ENCODE measurements around the gene MDH2.
"Not testable (repeated sequence)": the region's sequence is repeated elsewhere in the genome, so short reads cannot be mapped to it uniquely, and the experiment has no call there.

Gene MDH2

DNA sequence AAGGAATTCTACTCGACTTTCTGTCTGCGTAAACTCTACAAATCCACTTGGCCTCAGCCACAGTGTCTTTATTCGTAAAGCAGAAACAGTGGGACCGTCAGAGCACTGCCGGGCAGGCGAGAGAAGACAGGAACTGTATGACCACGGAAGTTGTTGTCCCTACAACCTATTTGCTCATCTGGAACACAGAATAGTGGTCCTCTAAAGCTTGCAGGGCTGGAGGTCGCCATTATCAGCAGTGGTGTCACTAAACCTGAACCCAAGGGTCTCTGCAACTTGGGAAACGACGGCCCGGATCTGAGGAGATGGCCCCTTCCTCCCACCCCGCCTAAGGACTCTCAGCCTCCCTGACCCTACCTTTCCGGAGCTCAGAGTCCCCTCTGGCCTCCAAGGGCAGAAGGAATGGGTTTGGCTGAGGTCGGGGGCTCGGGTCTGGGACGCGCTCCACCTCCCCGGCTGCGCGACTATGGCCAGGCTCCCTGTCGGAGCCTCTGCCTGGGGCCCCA is 548 bp upstream of the MDH2 start:
- H3K27me3 ChIP-seq (replicated peaks; ENCODE audit: control insufficient read depth, insufficient read depth, low read length, poor library complexity, severe bottlenecking) = no peaks in the 10 kb centered on the region
- H3K4me1 ChIP-seq (ENCODE audit: control insufficient read depth, insufficient read depth, low read length, poor library complexity, severe bottlenecking) = peaks cover 3% of the 10 kb centered on the region
- no peak for DNase-seq
- H3K9me3 ChIP-seq (ENCODE audit: control insufficient read depth, low read length) = no peaks in the 10 kb centered on the region
- peaks cover 4% of the 10 kb centered on the region for H3K36me3 ChIP-seq (ENCODE audit: control insufficient read depth, insufficient read depth, low read length)
- peak overlapping the region; percentile 91 for H3K4me3 ChIP-seq (ENCODE audit: insufficient read depth, low read depth, low read length, poor library complexity, severe bottlenecking)
- peak overlapping the region; percentile 80 for H3K27ac ChIP-seq (ENCODE audit: insufficient read depth, low read length, poor library complexity, severe bottlenecking)

DNA sequence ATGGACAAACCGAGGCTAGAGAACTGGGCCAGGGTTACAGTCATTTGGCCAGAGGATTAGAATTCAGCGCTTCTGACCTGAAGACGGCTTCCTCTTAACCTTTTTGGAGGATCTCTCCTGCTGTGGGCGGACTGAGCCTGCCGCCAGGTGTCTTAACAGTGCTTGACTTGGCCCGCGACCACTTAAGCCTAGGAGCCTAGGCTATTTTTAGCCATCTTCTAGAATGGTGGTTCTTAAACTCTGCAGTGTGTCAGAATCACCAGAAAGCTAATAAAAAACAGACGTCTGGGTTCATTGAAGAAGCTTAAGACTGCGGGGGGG is 722 bp downstream of the MDH2 start:
- H3K27ac ChIP-seq (ENCODE audit: insufficient read depth, low read length, poor library complexity, severe bottlenecking) = peak overlapping the region; percentile 80
- DNase-seq = peak in 1 of 3 donors; percentile 5
- no peaks in the 10 kb centered on the region for H3K27me3 ChIP-seq (replicated peaks; ENCODE audit: control insufficient read depth, insufficient read depth, low read length, poor library complexity, severe bottlenecking)
- peak overlapping the region; percentile 91 for H3K4me3 ChIP-seq (ENCODE audit: insufficient read depth, low read depth, low read length, poor library complexity, severe bottlenecking)
- no peaks in the 10 kb centered on the region for H3K9me3 ChIP-seq (ENCODE audit: control insufficient read depth, low read length)
- peaks cover 3% of the 10 kb centered on the region for H3K4me1 ChIP-seq (ENCODE audit: control insufficient read depth, insufficient read depth, low read length, poor library complexity, severe bottlenecking)
- H3K36me3 ChIP-seq (ENCODE audit: control insufficient read depth, insufficient read depth, low read length) = peaks cover 4% of the 10 kb centered on the region

DNA sequence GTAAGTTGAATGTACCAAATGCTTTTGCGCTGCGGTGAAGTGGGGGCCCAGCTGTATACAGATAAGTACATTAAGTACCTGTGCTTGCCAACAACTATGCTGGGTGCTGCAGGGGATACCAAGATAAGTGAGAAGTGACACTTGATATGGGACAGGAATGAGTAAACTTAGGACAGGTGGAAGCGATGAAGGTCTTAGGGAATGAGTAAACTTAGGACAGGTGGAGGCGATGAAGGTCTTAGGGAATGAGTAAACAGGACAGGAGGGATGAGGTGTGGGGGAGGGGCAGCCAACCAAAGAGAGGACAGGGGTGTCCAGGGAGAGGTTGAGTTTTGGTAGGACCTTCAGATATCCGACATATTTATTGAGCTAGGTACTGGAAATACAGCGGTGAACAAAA is 1.4 kb downstream of the MDH2 start:
- peaks cover 9% of the 10 kb centered on the region for H3K36me3 ChIP-seq (ENCODE audit: control insufficient read depth, insufficient read depth, low read length)
- no peaks in the 10 kb centered on the region for H3K9me3 ChIP-seq (ENCODE audit: control insufficient read depth, low read length)
- H3K27ac ChIP-seq (ENCODE audit: insufficient read depth, low read length, poor library complexity, severe bottlenecking) = no peak overlapping the region
- no peaks in the 10 kb centered on the region for H3K27me3 ChIP-seq (replicated peaks; ENCODE audit: control insufficient read depth, insufficient read depth, low read length, poor library complexity, severe bottlenecking)
- DNase-seq = no peak
- no peak overlapping the region for H3K4me3 ChIP-seq (ENCODE audit: insufficient read depth, low read depth, low read length, poor library complexity, severe bottlenecking)
- H3K4me1 ChIP-seq (ENCODE audit: control insufficient read depth, insufficient read depth, low read length, poor library complexity, severe bottlenecking) = peaks cover 3% of the 10 kb centered on the region

- no peak overlapping the region for H3K27ac ChIP-seq (ENCODE audit: insufficient read depth, low read length, poor library complexity, severe bottlenecking)
- peaks cover 3% of the 10 kb centered on the region for H3K4me1 ChIP-seq (ENCODE audit: control insufficient read depth, insufficient read depth, low read length, poor library complexity, severe bottlenecking)
Observed at GRCh38 chr7:76050545-76050944, 2.6 kb downstream of the MDH2 start.

DNA sequence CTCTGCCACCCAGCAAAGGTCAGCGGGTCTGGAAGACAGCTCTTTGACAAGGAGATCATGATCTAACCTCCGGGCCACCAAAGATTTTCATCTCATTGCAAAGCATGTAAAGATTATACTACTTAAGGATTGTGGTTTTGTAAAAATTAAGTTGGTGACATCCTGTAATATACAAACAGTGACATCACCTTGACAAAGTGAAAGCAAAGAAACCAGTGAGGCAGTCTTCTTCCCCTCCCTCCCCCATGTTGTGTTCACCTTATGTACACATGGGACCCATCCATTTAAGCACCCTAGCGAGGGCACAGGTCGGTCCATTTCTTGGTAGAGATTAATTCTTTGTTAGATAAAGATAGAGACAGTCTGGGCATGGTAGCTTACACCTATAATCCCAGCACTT is 3.9 kb downstream of the MDH2 start:
- H3K4me3 ChIP-seq (ENCODE audit: insufficient read depth, low read depth, low read length, poor library complexity, severe bottlenecking) = no peak overlapping the region
- no peak for DNase-seq
- H3K27me3 ChIP-seq (replicated peaks; ENCODE audit: control insufficient read depth, insufficient read depth, low read length, poor library complexity, severe bottlenecking) = no peaks in the 10 kb centered on the region
- H3K27ac ChIP-seq (ENCODE audit: insufficient read depth, low read length, poor library complexity, severe bottlenecking) = no peak overlapping the region
- H3K36me3 ChIP-seq (ENCODE audit: control insufficient read depth, insufficient read depth, low read length) = peaks cover 25% of the 10 kb centered on the region
- H3K9me3 ChIP-seq (ENCODE audit: control insufficient read depth, low read length) = no peaks in the 10 kb centered on the region
- peaks cover 3% of the 10 kb centered on the region for H3K4me1 ChIP-seq (ENCODE audit: control insufficient read depth, insufficient read depth, low read length, poor library complexity, severe bottlenecking)

More at GRCh38 chr7:76050545-76050944, 2.6 kb downstream of the MDH2 start:
- Histone ChIP-seq H3K9me3 (ENCODE audit: control insufficient read depth, low read length) (no peaks in the 10 kb centered on the region), H3K36me3 (ENCODE audit: control insufficient read depth, insufficient read depth, low read length) (peaks cover 18% of the 10 kb centered on the region), H3K4me3 (ENCODE audit: insufficient read depth, low read depth, low read length, poor library complexity, severe bottlenecking) (no peak overlapping the region), H3K27me3 (replicated peaks; ENCODE audit: control insufficient read depth, insufficient read depth, low read length, poor library complexity, severe bottlenecking) (no peaks in the 10 kb centered on the region)
- DNase-seq = no peak

DNA sequence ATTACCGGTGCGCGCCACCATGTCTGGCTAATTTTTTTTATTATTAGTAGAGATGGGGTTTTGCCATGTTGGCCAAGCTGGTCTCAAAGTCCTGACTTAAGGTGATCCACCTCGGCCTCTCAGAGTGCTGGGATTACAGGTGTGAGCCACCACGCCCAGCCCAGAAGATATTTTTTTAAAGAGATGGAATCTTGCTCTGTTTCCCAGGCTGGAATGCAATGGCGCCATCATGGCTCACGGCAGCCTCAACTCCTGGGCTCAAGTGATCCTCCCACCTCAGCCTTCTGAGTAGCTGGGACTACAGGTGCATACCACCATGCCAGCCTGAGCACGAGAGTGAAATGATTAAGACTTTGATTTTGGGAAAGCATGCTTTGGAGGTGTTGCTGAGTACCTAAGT is 4.8 kb downstream of the MDH2 start:
- H3K9me3 ChIP-seq (ENCODE audit: control insufficient read depth, low read length); H3K27ac ChIP-seq (ENCODE audit: insufficient read depth, low read length, poor library complexity, severe bottlenecking); H3K4me3 ChIP-seq (ENCODE audit: insufficient read depth, low read depth, low read length, poor library complexity, severe bottlenecking); H3K27me3 ChIP-seq (replicated peaks; ENCODE audit: control insufficient read depth, insufficient read depth, low read length, poor library complexity, severe bottlenecking); H3K4me1 ChIP-seq (ENCODE audit: control insufficient read depth, insufficient read depth, low read length, poor library complexity, severe bottlenecking); DNase-seq: not testable (repeated sequence)
- peaks cover 33% of the 10 kb centered on the region for H3K36me3 ChIP-seq (ENCODE audit: control insufficient read depth, insufficient read depth, low read length)

DNA sequence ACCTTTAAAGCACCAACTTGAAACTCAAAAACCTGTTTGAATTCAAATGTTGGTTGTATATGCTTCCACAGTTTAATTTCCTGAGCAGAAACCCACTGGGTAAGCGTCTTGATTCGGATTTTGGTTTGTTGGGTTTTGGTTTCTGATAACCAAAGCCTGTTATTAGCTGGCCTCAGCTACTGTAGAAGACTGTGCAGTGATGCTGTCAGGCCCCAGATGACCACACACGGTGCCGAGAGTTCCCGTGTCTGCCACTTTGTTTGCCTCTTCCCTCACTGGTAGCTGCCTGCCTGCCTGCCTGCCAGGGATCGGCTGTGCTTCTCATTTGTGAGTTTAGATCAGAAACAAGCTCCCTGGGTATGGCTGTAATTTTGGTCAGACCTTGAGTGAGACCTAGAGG is 5.6 kb downstream of the MDH2 start:
- Histone ChIP-seq H3K4me1 (ENCODE audit: control insufficient read depth, insufficient read depth, low read length, poor library complexity, severe bottlenecking) (peaks cover 3% of the 10 kb centered on the region), H3K4me3 (ENCODE audit: insufficient read depth, low read depth, low read length, poor library complexity, severe bottlenecking) (no peak overlapping the region), H3K36me3 (ENCODE audit: control insufficient read depth, insufficient read depth, low read length) (peaks cover 41% of the 10 kb centered on the region), H3K27ac (ENCODE audit: insufficient read depth, low read length, poor library complexity, severe bottlenecking) (no peak overlapping the region), H3K27me3 (replicated peaks; ENCODE audit: control insufficient read depth, insufficient read depth, low read length, poor library complexity, severe bottlenecking) (no peaks in the 10 kb centered on the region), H3K9me3 (ENCODE audit: control insufficient read depth, low read length) (no peaks in the 10 kb centered on the region)
- DNase-seq = no peak

GRCh38 chr7:76054123-76055120 is 6.5 kb downstream of the MDH2 start:
- H3K27me3 ChIP-seq (replicated peaks; ENCODE audit: control insufficient read depth, insufficient read depth, low read length, poor library complexity, severe bottlenecking) = no peaks in the 10 kb centered on the region
- H3K27ac ChIP-seq (ENCODE audit: insufficient read depth, low read length, poor library complexity, severe bottlenecking) = no peak overlapping the region
- H3K4me3 ChIP-seq (ENCODE audit: insufficient read depth, low read depth, low read length, poor library complexity, severe bottlenecking) = no peak overlapping the region
- no peak for DNase-seq
- H3K9me3 ChIP-seq (ENCODE audit: control insufficient read depth, low read length) = no peaks in the 10 kb centered on the region
- H3K4me1 ChIP-seq (ENCODE audit: control insufficient read depth, insufficient read depth, low read length, poor library complexity, severe bottlenecking) = peaks cover 3% of the 10 kb centered on the region
- peaks cover 50% of the 10 kb centered on the region for H3K36me3 ChIP-seq (ENCODE audit: control insufficient read depth, insufficient read depth, low read length)

DNA sequence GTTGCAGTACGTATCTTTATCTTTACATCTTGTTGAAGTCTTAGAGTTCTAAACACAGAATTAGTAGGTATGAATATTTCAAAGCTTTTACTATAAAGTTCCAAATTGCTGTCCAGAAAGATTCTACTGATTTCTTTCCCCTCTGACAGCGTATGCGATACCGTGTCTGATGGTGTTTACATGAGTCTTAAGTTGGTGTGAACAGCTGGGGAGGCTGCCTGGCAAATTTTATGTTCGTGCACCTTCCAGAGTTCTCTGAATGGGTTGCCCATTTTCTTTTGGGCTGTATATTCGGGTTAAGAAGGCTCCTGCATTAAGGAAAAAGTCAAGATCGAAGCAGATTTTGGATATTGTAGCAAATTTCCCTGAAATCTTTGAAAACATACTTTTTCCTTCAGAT is 8.3 kb downstream of the MDH2 start:
- no peaks in the 10 kb centered on the region for H3K4me1 ChIP-seq (ENCODE audit: control insufficient read depth, insufficient read depth, low read length, poor library complexity, severe bottlenecking)
- H3K9me3 ChIP-seq (ENCODE audit: control insufficient read depth, low read length) = no peaks in the 10 kb centered on the region
- no peak for DNase-seq
- H3K4me3 ChIP-seq (ENCODE audit: insufficient read depth, low read depth, low read length, poor library complexity, severe bottlenecking) = no peak overlapping the region
- no peak overlapping the region for H3K27ac ChIP-seq (ENCODE audit: insufficient read depth, low read length, poor library complexity, severe bottlenecking)
- no peaks in the 10 kb centered on the region for H3K27me3 ChIP-seq (replicated peaks; ENCODE audit: control insufficient read depth, insufficient read depth, low read length, poor library complexity, severe bottlenecking)
- H3K36me3 ChIP-seq (ENCODE audit: control insufficient read depth, insufficient read depth, low read length) = peaks cover 68% of the 10 kb centered on the region

DNA sequence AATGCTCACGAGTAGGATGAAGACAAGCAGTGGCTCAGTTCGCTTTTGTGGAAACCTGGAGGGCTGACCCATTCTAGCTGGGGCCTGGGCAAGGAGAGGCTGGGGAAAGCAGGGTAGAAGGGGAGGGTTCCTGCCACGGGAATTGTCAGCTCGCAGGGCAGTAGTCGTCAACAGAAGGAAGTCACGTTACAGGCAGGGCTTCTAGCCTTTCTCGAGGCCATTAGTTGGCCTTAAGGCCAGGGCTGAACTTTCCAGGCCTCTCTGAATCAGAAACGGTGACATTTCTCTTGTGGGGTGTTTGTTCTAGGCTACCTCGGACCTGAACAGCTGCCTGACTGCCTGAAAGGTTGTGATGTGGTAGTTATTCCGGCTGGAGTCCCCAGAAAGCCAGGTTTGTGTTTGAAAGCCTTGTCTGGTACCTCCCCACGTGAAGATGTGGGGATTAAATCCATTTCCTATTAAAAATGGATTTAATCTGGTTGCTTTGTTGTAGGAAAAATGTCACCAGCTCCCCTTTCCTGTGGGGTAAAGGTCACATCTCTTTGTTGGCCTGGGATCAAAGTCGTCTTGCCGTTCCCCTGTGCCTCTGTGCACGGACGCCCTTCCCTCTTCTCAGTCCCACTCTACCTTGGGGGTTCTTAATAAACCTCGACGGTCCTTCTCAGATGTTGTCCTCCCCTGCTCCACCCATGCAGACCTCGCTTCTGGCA is 9.4 kb downstream of the MDH2 start:
- Histone ChIP-seq H3K9me3 (ENCODE audit: control insufficient read depth, low read length) (no peaks in the 10 kb centered on the region), H3K27me3 (replicated peaks; ENCODE audit: control insufficient read depth, insufficient read depth, low read length, poor library complexity, severe bottlenecking) (no peaks in the 10 kb centered on the region), H3K4me3 (ENCODE audit: insufficient read depth, low read depth, low read length, poor library complexity, severe bottlenecking) (no peak overlapping the region), H3K4me1 (ENCODE audit: control insufficient read depth, insufficient read depth, low read length, poor library complexity, severe bottlenecking) (no peaks in the 10 kb centered on the region), H3K36me3 (ENCODE audit: control insufficient read depth, insufficient read depth, low read length) (peaks cover 75% of the 10 kb centered on the region), H3K27ac (ENCODE audit: insufficient read depth, low read length, poor library complexity, severe bottlenecking) (no peak overlapping the region)
- DNase-seq = no peak

Data from effector memory CD4-positive, alpha-beta T cell (primary cell).